ENCODE data around the gene DMRTA2.

Gene DMRTA2

DNA sequence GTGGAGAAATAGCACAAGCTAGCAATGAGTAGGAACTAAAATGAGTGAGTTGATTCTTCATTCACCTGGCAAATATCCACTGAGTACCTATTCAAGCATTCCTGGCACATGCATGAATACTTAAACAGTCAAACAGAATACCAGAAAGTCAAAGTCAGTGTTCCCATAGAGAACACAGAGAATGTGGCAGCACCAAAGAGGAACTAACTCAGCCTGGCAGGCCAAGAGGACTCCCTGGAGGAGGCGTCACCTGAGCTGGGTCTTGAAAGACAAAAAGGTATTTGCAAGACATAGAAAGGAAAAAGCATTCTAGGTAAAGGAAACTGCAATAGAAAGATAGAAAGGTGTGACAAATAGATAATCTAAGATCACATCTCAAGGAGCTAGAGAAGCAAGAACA is 49.7 kb downstream of the DMRTA2 start:
- TF ChIP-seq ZNF274 (IDR thresholded peaks at IDR 0.05; ENCODE audit: low read depth, low read length), result no peak
- no peak overlapping the region for H3K4me3 ChIP-seq (ENCODE audit: low read length)

DNA sequence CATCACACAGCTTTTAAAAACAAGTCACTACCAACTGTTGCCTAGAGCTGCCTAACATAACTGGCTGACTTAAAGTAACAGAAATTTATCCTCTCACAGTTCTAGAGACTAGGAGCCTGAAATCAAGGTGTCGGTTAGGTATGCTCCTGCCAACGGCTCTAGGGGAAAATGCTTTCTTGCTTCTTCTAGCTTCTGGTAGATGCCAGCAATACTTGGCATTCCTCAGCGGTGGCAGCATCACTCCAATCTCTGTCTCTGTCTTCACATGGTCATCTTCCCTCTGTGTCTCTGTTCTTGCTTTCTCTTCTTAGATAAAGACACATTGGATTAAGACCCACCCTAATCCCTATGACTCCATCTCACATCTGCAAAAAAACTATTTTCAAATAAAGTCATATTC is 51.5 kb downstream of the DMRTA2 start:
- no peak overlapping the region for H3K4me3 ChIP-seq (ENCODE audit: low read length)
- TF ChIP-seq ZNF274 (IDR thresholded peaks at IDR 0.05; ENCODE audit: low read depth, low read length), result no peak

- no peak overlapping the region for H3K4me3 ChIP-seq (ENCODE audit: low read length)
- TF ChIP-seq ZNF274 (IDR thresholded peaks at IDR 0.05; ENCODE audit: low read depth, low read length), result no peak
These were observed 53.4 kb downstream of the DMRTA2 start for GRCh38 chr1:50369830-50370229.

DNA sequence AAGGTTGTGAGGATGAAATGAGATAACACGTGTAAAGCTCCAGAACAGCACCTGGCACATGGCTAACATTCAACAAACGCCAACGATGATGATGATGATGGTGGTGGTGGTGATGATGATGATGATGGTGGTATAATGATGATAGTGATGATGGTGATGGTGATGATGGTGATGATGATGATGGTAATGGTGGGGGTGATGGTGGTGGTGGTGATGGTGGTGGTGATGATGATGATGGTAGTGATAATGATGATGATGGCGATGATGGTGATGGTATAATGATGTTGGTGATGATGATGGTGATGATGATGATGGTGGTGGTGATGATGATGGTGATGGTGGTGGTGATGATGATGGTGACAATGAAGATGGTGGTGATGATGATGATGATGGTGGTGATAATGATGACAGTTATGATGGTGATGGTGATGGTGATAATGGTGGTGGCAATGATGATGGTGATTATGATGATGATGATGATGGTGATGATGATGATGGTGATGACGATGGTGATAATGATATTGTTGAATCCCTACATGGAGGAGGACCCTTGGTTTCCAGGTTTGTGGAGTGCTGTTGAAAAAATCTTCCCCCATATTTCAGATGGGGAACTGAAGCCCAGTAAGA is 54.1 kb downstream of the DMRTA2 start:
- H3K4me3 ChIP-seq (ENCODE audit: low read length), result no peak overlapping the region
- TF ChIP-seq ZNF274 (IDR thresholded peaks at IDR 0.05; ENCODE audit: low read depth, low read length), result no peak

DNA sequence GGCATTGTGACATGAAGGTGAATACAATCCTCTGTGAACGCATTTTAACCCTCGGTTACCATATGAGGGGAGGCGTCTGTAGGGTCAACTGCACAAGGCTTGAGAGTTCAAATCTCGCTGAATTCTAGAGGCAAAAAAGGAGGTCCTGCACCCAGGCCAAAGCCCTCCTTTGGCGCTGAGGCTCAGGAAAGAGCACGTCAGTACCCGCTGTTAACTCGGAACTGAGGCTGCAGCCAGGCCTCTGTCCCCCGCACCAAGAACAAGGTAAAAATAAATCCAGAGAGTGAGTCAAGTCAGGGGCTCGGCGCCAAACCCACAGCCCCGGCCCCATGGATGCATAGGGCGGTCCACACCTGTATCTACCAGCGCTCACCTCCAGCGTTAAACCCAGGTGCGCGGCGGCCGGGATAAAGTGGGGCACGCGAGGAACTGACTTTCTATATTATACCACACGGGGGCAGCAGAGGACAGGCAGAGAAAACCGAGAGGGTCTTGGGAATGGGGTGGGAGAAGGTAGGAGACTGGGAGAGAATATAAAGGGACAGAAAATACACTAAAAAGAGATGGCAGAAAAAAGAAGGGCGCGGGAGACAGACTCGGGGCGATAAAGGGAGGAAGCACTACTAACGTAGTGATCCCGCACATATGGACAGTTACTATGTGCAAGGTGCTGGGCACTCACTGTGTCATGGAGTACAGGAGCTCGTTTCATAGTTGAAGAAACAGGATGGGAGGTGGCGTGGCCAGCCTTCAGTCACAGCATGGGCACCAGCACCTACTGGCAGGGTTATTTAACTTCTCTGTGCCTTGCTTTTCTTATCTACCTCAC is 54.9 kb downstream of the DMRTA2 start:
- H3K4me3 ChIP-seq (ENCODE audit: low read length), result no peak overlapping the region
- no peak for TF ChIP-seq ZNF274 (IDR thresholded peaks at IDR 0.05; ENCODE audit: low read depth, low read length)
